Muscle layer of colon (tissue), 2 donors: ENCODE data around the gene MTHFD1.

Source experiments
- H3K27ac ChIP-seq: one replicate; pipeline ENCODE4 v1.7.0; 2013; ENCODE audit warnings: low read depth, mild to moderate bottlenecking, low read length, moderate library complexity
- H3K27me3 ChIP-seq, 2 donors: one replicate each; pipeline ENCODE4 v1.7.0; 2013; ENCODE audit warnings: low read length in 2 of 2, mild to moderate bottlenecking in 2 of 2; ENCODE audit not compliant: insufficient read depth in 2 of 2, control insufficient read depth in 1 of 2
- H3K36me3 ChIP-seq: one replicate; pipeline ENCODE4 v1.7.0; 2013; ENCODE audit warnings: mild to moderate bottlenecking, low read length; ENCODE audit not compliant: insufficient read depth
- H3K4me1 ChIP-seq: one replicate; pipeline ENCODE4 v1.7.0; 2013; ENCODE audit warnings: mild to moderate bottlenecking, low read length; ENCODE audit not compliant: insufficient read depth
- H3K4me3 ChIP-seq, 2 donors: one replicate each; pipeline ENCODE4 v1.7.0; 2013; ENCODE audit warnings: low read length in 2 of 2, low read depth in 1 of 2, mild to moderate bottlenecking in 1 of 2, moderate library complexity in 1 of 2
- H3K9ac ChIP-seq: one replicate; pipeline ENCODE4 v1.7.0; 2013; ENCODE audit warnings: low read length
- H3K9me3 ChIP-seq: one replicate; pipeline ENCODE4 v1.7.0; 2013; ENCODE audit warnings: mild to moderate bottlenecking, low read length
- donor health status: abdominal sarcoma.
- donor health status: Adenocarcinoma of cecum.

Gene MTHFD1

GRCh38 chr14:64474698-64475097 is 86.5 kb downstream of the MTHFD1 start:
- no peak overlapping the region for H3K27ac ChIP-seq
- no peaks in the 10 kb centered on the region for H3K4me1 ChIP-seq
- no peaks in the 10 kb centered on the region for H3K9me3 ChIP-seq
- no peaks in the 10 kb centered on the region for H3K27me3 ChIP-seq
- no peak overlapping the region for H3K9ac ChIP-seq
- no peaks in the 10 kb centered on the region for H3K36me3 ChIP-seq
- no peak overlapping the region for H3K4me3 ChIP-seq

- H3K4me1 ChIP-seq = no peaks in the 10 kb centered on the region
- H3K27ac ChIP-seq = no peak overlapping the region
These were observed 87.6 kb downstream of the MTHFD1 start for GRCh38 chr14:64475585-64476273.

GRCh38 chr14:64476438-64476837 is 88.3 kb downstream of the MTHFD1 start:
- Histone ChIP-seq H3K36me3 (no peaks in the 10 kb centered on the region), H3K9ac (no peak overlapping the region), H3K27me3 (no peaks in the 10 kb centered on the region), H3K9me3 (no peaks in the 10 kb centered on the region), H3K27ac (no peak overlapping the region), H3K4me1 (no peaks in the 10 kb centered on the region), H3K4me3 (no peak overlapping the region)

More at GRCh38 chr14:64475585-64476273, 87.6 kb downstream of the MTHFD1 start:
- H3K9me3 ChIP-seq = no peaks in the 10 kb centered on the region
- H3K27me3 ChIP-seq = no peaks in the 10 kb centered on the region
- no peaks in the 10 kb centered on the region for H3K36me3 ChIP-seq
- H3K9ac ChIP-seq = no peak overlapping the region
- no peak overlapping the region for H3K4me3 ChIP-seq

GRCh38 chr14:64478634-64479250 is 90.6 kb downstream of the MTHFD1 start:
- H3K36me3 ChIP-seq = no peaks in the 10 kb centered on the region
- H3K4me3 ChIP-seq = no peak overlapping the region
- H3K9ac ChIP-seq = no peak overlapping the region
- H3K27me3 ChIP-seq = no peaks in the 10 kb centered on the region
- no peaks in the 10 kb centered on the region for H3K9me3 ChIP-seq
- H3K27ac ChIP-seq = no peak overlapping the region
- no peaks in the 10 kb centered on the region for H3K4me1 ChIP-seq

- no peaks in the 10 kb centered on the region for H3K27me3 ChIP-seq
- H3K27ac ChIP-seq = no peak overlapping the region
- H3K9me3 ChIP-seq = no peaks in the 10 kb centered on the region
- no peaks in the 10 kb centered on the region for H3K4me1 ChIP-seq
- no peak overlapping the region for H3K9ac ChIP-seq
- no peak overlapping the region for H3K4me3 ChIP-seq
- H3K36me3 ChIP-seq = peaks cover 34% of the 10 kb centered on the region
These were observed 100.5 kb downstream of the MTHFD1 start for GRCh38 chr14:64488590-64489099.

- Histone ChIP-seq H3K36me3 (peaks cover 28% of the 10 kb centered on the region), H3K27ac (no peak overlapping the region), H3K27me3 (no peaks in the 10 kb centered on the region)
These were observed 103.5 kb downstream of the MTHFD1 start for GRCh38 chr14:64491637-64492036.

GRCh38 chr14:64493455-64493854 is 105.3 kb downstream of the MTHFD1 start:
- Histone ChIP-seq H3K27ac (no peak overlapping the region), H3K36me3 (peaks cover 13% of the 10 kb centered on the region), H3K9ac (no peak overlapping the region), H3K9me3 (no peaks in the 10 kb centered on the region), H3K27me3 (no peaks in the 10 kb centered on the region), H3K4me1 (no peaks in the 10 kb centered on the region), H3K4me3 (no peak overlapping the region)

More at GRCh38 chr14:64491637-64492036, 103.5 kb downstream of the MTHFD1 start:
- Histone ChIP-seq H3K9me3 (no peaks in the 10 kb centered on the region), H3K4me3 (no peak overlapping the region), H3K9ac (no peak overlapping the region), H3K4me1 (no peaks in the 10 kb centered on the region)

GRCh38 chr14:64495252-64495651 is 107.1 kb downstream of the MTHFD1 start:
- no peak overlapping the region for H3K9ac ChIP-seq
- H3K4me1 ChIP-seq = peaks cover 5% of the 10 kb centered on the region
- H3K27me3 ChIP-seq = no peaks in the 10 kb centered on the region
- peaks cover 10% of the 10 kb centered on the region for H3K36me3 ChIP-seq
- no peak overlapping the region for H3K4me3 ChIP-seq
- H3K9me3 ChIP-seq = no peaks in the 10 kb centered on the region
- no peak overlapping the region for H3K27ac ChIP-seq

- peaks cover 16% of the 10 kb centered on the region for H3K4me1 ChIP-seq
These were observed 108.6 kb downstream of the MTHFD1 start for GRCh38 chr14:64496764-64497163.

GRCh38 chr14:64500088-64500487 is 111.9 kb downstream of the MTHFD1 start:
- no peak overlapping the region for H3K27ac ChIP-seq
- H3K27me3 ChIP-seq = no peaks in the 10 kb centered on the region
- peaks cover 4% of the 10 kb centered on the region for H3K36me3 ChIP-seq
- H3K4me3 ChIP-seq = no peak overlapping the region
- H3K9me3 ChIP-seq = no peaks in the 10 kb centered on the region
- H3K9ac ChIP-seq = no peak overlapping the region
- H3K4me1 ChIP-seq = peaks cover 27% of the 10 kb centered on the region

More at GRCh38 chr14:64496764-64497163, 108.6 kb downstream of the MTHFD1 start:
- H3K27me3 ChIP-seq = no peaks in the 10 kb centered on the region
- no peak overlapping the region for H3K4me3 ChIP-seq
- no peaks in the 10 kb centered on the region for H3K9me3 ChIP-seq
- H3K27ac ChIP-seq = no peak overlapping the region
- H3K36me3 ChIP-seq = peaks cover 5% of the 10 kb centered on the region
- H3K9ac ChIP-seq = no peak overlapping the region

GRCh38 chr14:64501411-64502171 is 113.4 kb downstream of the MTHFD1 start:
- Histone ChIP-seq H3K36me3 (no peaks in the 10 kb centered on the region), H3K9ac (peak overlapping the region; percentile 34), H3K9me3 (no peaks in the 10 kb centered on the region), H3K4me1 (peaks cover 30% of the 10 kb centered on the region), H3K27me3 (no peaks in the 10 kb centered on the region), H3K4me3 (peak overlapping the region; percentile 5 to 79), H3K27ac (peak overlapping the region; percentile 100)
